ENCODE results near the gene ZFC3H1.

ZFC3H1 gene

DNA sequence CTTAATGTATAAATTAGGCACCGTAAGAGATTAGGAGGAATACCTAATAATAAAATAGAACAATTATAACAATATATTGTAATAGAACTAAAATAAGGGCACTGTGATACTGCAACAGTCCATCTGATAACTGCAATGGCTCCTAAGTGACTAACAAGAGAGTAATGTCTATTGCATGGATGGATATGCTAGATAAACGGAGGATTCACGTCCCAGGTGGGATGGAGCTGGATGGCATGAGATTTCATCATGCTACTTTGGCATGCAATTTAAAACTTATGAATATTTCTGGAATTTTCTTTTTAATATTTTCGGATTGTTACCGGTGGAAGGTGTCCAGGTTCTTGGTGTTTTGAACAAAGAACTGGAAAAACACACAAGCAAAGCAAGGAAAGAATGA lies 20.0 kb upstream of the ZFC3H1 start:
- no peak for DNase-seq

DNA sequence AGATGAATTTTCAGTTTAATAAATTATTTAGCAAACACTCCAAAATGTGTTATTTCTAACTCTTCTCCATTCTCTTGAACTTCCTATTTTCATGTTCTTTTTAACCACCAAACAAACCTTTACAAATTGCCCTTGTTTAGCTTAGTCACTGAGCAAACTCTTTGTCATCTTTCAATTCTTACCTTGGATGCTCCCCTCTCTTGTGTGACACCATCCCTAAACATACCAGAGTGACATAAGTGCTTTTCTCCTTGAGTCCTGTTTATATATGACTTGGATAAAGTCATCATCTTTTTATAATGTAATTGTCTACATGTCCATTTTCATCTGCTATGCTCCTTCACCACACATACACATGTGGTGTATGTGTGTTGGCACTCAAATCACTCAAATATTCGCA lies 18.8 kb upstream of the ZFC3H1 start:
- no peak for DNase-seq

DNA sequence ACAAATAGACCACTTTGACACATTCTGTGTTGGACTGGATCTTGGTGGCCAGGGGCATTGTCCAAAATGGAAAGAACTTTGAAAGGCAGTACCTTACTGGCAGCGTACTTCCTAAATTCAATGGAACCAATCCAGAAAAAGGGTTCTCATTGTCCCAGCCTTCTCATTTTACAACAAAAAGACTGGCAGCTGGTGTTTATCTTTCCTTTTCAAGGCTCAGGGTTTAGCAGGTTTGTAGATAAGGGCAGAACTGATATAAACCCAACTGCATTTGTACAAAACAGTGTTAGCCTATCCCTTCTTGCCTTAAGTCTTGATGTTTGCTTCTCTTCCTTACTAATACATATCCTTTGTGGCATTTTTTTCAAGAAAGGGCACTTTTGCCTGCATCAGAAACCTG lies 8.2 kb upstream of the ZFC3H1 start:
- no peak for DNase-seq

DNA sequence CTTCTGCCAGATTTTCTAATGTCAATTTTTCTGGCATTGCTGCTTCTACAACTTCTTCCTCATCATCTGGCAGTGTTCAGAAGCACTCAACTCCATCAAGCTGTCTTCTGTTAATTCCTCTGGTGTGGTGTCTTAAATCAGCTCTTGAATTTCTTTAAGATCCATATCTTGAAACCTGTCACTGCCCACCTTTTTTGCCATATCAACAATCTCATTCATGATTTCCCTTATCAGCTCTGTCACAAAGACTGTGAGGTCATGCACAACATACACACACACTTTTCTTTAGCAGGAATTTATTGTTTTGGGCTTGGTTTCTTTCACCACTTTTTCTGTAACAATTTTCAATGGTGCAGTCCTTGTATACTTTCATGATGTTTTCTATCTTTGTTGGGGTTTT lies 7.7 kb upstream of the ZFC3H1 start:
- DNase-seq = no peak

DNA sequence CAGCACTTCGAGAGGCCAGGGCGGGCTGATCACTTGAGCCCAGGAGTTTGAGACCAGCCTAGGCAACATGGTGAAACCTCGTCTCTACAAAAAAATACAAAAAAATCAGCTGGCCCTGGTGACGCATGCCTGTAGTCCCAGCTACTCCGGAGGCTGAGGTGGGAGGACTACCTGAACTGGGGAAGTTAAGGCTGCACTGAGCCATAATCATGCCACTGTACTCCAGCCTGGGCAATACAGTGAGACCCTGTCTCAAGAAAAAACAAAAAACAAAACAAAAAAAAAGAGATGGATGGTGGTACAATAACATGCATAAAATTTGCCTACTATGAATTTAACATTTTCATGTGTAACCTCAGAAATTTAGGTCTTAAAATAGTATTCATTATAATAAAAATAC lies 2.6 kb upstream of the ZFC3H1 start:
- no peak for DNase-seq

DNA sequence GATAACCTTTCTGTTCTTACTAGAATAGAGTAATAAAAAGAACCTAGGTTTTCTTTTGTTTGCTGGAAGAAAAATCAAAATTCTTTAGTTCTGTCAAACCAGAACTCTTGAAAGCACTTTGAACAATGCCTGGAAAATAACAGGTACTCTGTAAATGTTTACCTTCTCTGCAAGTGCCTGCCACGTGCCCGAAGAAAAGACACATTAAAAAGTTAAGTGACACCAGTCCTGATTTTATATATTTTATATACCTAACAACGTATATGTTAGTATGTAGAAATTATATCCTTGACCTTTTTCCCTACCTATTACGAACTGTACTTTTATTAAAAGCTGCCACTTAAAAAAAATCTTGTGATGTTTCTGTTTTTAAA lies 1.4 kb upstream of the ZFC3H1 start:
- no peak for DNase-seq

DNA sequence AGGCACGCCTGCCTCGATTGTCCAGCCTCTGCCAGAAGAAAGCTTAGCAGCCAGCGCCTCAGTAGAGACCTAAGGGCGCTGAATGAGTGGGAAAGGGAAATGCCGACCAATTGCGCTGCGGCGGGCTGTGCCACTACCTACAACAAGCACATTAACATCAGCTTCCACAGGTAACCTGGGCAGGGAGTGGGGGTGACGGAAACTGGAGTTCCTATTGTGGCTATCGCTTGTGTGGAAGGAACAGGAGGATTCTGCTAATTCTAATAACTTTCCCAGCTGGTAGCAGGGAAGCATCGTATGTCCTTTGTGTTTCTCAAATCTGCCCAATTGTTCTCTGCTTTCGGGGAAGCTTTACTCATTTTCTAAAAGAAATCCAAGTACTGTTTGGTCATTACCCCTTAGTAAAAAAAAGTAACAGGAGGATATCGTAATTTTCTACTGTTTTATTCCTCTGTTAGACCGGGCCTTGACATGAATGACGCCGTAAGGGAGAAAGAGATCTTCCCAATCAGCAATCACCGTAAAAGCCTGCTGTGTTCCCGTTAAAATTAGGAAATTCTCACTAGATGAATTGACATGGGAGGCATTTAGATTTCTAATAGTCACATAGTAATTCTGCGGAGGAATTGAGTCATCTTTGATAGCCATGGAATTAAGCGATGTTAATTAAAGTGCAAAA lies 902 bp upstream of the ZFC3H1 start:
- peak in 1 of 2 experiments; percentile 21 for DNase-seq

DNA sequence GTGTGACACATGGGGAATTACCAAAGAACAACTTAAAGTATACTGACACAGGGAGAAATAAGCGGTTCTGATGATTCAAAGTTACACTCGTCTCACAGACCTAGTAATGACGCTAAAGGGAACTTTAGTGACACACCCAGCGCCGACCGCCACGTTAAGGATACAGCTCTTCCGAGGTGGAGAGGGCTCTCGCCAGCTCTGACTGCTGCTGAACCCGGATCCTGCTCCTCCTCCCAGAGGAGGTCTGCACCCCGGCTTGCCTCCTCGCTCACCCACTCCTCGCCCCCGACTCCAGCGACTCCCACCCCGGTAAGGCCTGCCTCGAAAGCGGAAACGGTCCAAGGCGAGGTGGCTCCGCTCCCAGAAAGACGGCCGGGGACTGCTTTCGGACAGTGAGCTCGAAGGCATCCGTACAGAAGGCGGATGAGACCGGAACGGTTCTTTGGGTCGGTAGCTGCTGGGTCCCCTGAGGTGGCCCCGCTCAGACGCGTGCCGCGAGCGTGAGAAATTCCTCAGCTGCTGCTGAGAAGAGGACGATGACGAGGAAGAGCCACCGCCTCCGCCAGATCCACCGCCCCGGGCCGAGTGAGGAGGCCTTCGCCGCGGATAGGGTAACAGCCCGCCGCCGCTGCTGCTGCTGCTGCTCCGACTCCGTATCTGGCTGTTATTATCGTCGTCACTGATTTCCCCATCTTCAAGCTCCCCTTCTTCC lies 643 bp downstream of the ZFC3H1 start:
- DNase-seq = peak; percentile 63

DNA sequence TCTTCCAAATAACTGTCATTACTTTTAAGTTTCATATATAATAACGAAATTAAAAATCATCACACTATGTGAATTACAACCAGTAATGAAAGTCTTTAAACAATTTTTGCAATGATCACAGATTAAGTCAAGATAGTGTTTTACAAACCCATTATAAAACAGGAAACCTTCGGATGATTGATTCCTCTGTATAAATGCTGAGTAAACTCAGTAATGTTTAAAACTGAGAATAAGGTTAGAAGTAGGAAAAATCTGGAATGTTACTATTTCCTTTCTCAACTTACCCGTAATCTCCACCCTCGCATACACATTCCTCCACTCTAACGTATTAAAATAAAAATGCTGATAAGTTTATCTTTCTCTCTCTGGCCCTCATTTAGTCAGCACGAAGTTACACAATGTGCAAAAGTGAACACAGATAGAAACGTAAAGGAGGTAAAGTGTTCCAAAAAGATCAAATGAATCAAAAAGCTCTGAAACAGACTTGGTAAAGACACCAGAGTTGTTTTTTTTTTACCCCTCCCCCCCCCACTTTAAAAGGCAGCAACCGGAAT lies 1.6 kb downstream of the ZFC3H1 start:
- DNase-seq = no peak

DNA sequence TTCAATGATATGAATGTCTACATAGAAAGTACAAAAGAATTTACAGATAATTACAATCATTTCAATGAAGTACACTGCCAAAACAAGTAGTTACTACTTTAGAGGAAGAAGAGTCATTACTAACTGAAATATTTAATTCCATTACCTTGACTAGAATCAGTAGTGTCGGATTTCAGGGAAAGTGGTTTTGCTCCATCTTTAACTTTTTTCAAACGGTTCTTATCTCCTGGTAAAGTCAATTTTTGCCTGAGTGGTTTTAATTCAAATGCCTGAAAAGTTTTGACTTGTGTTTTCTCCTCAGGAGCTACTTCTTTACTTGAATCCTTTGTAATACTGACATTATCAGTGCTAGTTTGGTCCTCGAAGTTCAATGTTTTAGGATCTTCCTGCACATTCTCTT lies 6.9 kb downstream of the ZFC3H1 start:
- no peak for DNase-seq

DNA sequence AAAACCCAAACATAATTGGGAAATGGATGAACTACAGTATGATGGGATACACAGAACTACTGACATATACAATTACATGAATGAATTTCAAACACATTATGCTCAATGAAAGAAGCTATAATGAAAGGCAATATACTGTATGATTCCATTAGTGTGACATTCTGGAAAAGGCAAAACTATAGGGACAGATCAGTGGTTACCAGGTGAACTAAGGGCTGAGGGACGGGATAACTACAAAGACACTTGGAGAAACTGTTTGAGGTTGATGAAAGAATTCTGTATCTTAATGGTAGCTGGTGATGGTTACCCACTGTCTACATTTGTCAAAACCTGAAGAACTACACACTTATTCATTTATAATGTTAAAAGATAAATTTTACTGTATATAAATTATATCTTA lies 7.7 kb downstream of the ZFC3H1 start:
- DNase-seq = no peak

DNA sequence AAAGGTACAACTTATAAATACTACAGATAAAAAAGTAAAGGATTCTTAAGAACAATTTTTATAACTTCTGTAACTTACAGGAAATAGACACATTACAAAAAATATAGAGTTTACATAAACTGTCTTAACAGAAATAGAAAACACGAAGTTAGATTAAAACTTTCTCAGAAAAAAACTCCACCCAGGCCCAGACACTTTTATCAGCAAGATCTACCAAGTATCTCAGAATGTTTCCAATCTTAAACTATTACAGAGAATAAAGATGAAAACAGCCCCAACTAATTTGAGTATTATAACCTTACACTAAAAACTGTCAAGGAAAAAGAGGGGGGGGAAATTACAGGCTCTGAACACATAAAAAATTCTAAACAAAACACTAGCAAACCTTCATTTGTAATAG lies 8.2 kb downstream of the ZFC3H1 start:
- no peak for DNase-seq

DNA sequence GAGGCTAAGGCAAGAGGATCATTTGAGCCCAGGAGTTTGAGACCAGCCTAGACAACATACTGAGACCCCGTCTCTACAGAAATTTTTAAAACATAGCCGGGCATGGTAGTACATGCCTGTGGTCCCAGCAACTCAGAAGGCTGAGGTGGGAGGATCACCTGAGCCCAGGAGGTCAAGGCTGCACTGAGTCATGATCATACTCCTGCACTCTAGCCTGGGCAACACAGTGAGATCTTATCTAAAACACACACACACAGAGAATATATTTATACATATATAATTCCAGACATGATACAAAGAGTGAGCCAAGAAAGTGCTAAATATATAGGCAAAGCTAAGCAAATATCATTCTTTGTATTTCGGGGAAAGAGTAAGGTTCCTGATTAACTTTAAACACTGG lies 9.4 kb downstream of the ZFC3H1 start:
- DNase-seq = no peak

DNA sequence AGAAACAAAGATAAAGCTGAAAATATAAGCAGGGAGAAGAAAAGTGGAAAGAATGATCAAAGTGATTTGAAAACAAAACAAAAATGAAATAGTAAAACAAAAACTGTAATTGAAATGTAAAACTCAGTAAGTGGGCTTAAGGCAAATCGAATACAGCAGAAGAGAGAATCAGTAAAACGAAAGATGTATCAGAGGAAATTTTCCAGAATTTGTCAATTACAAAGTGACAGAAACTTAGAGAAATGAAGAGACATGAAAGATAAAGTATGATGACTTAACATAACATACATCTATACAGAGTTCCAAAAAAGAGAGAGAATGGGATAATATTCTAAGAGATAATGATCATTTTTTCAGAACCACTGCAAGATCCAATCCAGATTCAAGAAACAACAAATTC lies 10.5 kb downstream of the ZFC3H1 start:
- no peak for DNase-seq

DNA sequence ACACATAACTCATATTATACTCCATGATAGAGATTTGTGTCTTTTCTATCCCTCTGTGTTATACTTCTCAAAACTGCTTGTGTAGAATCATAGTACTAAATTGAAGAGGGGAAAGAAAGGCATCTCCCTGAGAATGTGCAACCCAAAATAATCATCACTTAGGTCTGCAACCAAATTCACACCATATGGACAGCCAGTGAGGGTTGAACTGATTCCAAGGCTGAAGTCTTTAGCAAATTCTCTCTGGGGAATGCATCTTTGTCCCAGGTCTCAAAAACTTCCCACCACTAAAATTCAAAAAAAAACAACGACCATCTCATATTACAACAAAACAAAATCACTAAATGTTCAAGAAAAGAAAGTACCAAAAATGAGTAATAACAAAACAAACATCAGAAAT lies 11.0 kb downstream of the ZFC3H1 start:
- no peak for DNase-seq

DNA sequence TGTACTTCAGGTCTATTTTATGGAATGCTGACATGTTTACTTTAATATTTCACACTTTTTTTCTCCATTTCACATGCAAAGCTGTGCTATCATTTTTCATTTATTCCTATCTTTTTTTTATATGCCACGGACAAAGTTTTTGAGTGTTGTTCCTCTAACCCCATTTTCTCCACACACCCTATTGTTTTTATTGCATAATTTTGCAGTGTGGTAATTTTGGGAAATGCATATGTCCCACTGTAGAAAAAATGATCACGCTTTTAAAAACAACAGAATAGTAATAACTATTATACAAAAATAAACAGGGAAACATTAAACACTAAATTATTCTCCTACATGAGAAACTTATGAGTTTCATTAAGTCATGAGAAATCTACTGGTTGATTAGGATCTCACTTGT lies 14.2 kb downstream of the ZFC3H1 start:
- no peak for DNase-seq

DNA sequence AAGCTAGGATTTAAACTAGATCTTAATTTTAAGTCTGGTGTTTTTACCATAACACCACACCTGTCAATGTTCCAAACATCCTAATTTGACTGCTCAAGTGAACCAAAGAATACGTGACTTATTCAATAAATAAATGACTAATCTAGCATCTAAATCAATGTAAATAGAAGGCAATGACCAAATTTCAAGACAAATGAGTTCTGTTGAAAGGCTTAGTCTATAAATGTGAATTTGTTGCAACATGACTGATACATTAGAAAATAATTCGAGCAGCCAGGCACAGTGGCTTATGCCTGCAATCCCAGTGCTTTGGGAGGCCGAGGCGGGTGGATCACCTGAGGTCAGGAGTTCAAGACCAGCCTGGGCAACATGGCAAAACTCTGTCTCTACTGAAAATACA lies 15.1 kb downstream of the ZFC3H1 start:
- no peak for DNase-seq

DNA sequence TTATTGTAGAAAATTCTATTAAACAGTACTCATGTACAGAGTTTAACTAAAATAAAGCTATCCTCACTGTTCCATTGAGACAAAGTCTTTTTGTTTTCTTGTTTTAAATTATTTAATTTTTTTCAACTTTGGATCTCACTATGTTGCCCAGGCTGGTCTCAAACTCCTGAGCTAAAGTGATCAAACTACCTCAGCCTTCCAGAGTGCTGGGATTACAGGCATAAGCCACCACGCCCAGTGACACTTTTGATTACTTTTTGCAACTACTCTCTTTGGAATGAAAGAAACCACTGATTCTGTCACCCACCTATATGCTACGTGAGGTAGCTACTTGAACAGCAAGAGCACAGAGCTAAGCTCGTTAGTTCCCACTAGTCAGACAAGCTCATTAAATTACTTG lies 17.1 kb downstream of the ZFC3H1 start:
- DNase-seq = no peak

DNA sequence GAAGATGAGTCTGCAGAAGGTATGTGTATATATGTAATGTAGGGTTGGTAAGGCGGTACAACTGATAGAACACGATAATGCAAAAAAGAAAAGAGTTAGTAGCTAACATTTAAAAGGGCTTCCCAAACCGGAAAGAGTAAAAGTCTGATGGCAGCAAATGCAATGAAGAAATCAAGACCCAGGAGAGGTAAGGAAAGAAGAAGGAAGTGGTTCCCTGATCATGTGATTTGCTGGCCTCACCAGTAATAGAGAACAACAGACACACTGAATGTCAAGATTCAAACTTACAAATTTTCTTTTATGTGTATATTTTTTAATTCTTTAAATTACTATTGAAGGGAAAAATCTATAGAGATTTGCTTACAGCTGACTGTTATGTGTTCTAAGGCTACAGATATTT lies 18.4 kb downstream of the ZFC3H1 start:
- peak; percentile 77 to 81 for DNase-seq

DNA sequence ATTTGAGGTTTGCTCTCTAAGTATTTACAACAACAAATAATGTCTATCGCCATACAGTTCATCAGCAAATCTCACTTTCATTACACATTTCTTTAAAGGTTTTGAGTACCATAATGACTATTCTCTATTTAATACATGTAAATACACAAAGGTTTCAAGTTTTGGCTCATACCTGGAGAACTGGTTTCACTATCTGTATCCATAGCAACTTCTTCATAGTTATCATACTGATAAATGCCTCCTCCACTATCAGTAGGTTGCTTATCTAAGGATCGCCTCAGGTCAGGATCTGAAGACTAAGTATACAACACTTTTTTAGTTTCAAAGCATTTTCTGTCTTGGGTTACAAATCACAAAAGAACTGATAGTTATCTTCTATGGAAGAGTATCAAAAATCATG lies 21.4 kb downstream of the ZFC3H1 start:
- DNase-seq = no peak

DNA sequence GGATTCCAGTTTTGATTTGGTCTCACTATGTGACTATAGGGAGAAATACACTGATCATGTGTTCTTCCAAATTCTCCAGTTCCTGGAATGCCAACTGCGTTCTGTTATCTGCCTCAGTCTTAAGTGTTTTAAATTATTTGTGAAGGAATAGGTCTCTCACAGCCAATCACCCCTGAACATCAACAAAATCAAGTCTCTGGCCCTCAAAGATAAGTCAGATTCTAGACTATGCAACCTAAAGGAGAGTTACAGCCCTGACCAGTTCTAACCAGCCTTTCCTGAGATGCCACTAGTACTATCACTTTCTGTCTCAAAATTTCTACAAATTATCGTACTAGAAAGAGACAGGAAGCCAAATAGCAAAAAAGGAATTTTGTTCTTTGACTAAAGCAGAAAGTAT lies 22.3 kb downstream of the ZFC3H1 start:
- no peak for DNase-seq

DNA sequence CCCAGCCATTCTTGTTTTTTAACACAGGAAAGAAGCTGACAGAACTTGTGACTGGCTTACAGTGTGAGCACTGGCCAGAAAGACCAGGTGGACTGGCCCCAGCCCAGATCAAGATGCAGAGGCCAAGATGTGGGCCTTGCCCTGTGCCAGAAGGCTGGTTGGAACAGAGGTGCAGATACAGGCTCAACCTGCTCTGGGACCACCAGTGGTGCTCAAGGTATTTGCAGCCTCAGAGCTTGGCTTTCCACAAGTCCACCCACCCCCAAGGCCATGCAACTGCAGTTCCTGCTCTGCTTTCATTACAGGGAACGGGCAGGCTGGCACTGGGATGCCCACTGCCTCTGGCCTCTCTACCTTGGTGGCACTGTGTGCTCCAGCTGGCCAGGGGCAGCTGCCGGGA lies 23.3 kb downstream of the ZFC3H1 start:
- no peak for DNase-seq

DNA sequence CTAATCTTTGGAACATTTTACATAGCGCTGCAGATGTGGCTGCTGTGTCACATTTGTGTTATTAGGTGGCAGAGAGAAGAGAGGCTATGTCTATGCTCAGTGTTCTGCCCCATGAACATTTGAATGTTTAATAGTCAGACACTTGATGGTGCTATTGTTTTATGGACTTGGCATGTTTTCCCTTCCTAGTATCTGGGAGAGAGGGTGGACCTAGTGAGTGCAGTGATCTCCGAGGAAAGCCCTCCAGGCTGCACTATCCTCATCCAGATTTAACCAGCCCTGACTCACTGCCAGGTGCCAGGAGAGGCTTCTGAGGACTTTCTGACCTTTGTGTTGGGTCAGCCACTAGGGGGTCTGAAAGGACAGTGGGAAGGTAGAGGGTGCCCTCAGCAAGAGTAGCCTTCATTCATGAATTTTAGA lies 24.3 kb downstream of the ZFC3H1 start:
- DNase-seq = no peak

DNA sequence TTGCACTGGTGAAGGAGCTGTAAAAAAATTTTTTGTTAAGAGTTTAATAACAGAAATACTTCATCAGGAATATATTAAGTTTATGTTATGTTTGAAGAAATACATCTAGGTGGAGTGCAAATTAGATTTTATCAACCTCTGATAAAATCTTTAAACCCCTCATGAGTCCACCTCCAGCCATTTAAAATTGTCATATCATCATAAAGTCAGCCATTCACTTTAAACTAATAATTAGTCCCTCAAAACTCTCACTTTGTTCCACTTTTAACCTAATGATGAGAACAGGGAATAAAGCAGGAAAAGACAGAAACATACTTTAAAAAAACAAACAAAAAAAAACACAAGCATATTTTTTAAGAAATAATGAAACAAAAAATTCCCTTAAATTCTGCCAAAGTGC lies 25.1 kb downstream of the ZFC3H1 start:
- DNase-seq = no peak

DNA sequence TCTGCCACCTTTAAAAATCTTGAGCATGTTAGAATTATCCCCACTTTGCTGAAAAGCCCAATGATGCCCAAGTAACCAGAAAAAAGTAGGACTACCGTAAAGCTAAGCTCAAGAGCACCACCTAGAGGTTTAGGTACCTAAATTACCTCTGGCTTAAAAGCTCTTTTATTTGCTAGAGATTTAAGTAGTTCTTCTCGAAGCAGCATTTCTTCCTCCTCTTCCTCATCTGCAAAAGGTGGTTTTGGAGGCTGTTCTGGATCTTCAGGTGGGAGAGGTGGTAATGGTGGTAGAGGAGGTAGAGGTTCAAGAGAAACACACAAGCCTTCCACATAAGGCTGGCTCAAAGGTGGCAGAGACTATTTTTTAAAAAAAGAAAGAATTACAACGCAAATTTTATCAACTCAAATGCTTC lies 26.9 kb downstream of the ZFC3H1 start:
- peak; percentile 80 to 88 for DNase-seq
